Sigmoid colon (tissue), 7 donors: ENCODE results near the gene PACRG. TPM values are rescaled to one million over a fixed set of nuclear protein-coding genes. Genes with fewer than 3 reads are reported as not detected.

ENCODE experiments used
- DNase-seq: peaks from one replicate; pipeline ENCODE4 v3.0.0-alpha.2; 2019
- H3K27ac ChIP-seq, 4 donors: fragments of 200-600 bp; sonication (generic); one replicate each; pipeline ENCODE4 v1.5.1; 2016 to 2019; ENCODE audit warnings: mild to moderate bottlenecking in 1 of 4
- H3K27me3 ChIP-seq, 3 donors: fragments of 200-600 bp; sonication (generic); one replicate each; pipeline ENCODE4 v1.5.1; 2019; ENCODE audit warnings: mild to moderate bottlenecking in 1 of 3
- H3K36me3 ChIP-seq, 4 donors: fragments of 200-600 bp; sonication (generic); one replicate each; pipeline ENCODE4 v1.5.1; 2016 to 2019
- H3K4me1 ChIP-seq, 4 donors: fragments of 200-600 bp; sonication (generic); one replicate each; pipeline ENCODE4 v1.5.1; 2017 to 2019
- H3K4me3 ChIP-seq, 4 donors: fragments of 200-600 bp; sonication (generic); one replicate each; pipeline ENCODE4 v1.5.1; 2017 to 2019; ENCODE audit warnings: mild to moderate bottlenecking in 2 of 4, moderate library complexity in 1 of 4
- H3K9me3 ChIP-seq, 4 donors: fragments of 200-600 bp in 3 of 4; sonication (generic) in 3 of 4; one replicate each; pipeline versions ENCODE4 v1.5.1 to v1.6.1; 2013 to 2019
- CTCF ChIP-seq, 4 experiments: fragments of 450-650 bp in 3 of 4; fragments of 200-600 bp in 1 of 4; IDR thresholded peaks; one replicate each; pipeline ENCODE4 v1.5.1; 2016 to 2019; ENCODE audit warnings: antibody characterized with exemption in 4 of 4, mild to moderate bottlenecking in 3 of 4, moderate library complexity in 2 of 4
- EP300 ChIP-seq, 4 donors: sonication (generic); formaldehyde crosslinking; IDR thresholded peaks; one replicate each; pipeline ENCODE4 v1.6.1; 2017; ENCODE audit warnings: antibody characterized with exemption in 4 of 4
- POLR2A ChIP-seq, 2 donors: fragments of 450-650 bp; IDR thresholded peaks; one replicate each; pipeline ENCODE4 v1.6.1; 2016; ENCODE audit warnings: antibody characterized with exemption in 2 of 2, mild to moderate bottlenecking in 2 of 2, moderate library complexity in 2 of 2
- POLR2AphosphoS5 ChIP-seq, 4 donors: sonication (generic); formaldehyde crosslinking; IDR thresholded peaks; one replicate each; pipeline ENCODE4 v1.6.1; 2017; ENCODE audit warnings: antibody characterized with exemption in 4 of 4
- WGBS, 2 donors: extraction: QIAGEN DNeasy Blood & Tissue Kit; methylation state at CpG; one replicate each; pipeline ENCODE4 v1.1.7; 2013; 5-methylcytosine and 5-hydroxymethylcytosine counted together
- intact Hi-C: fragments of 100-400 bp; cut with DNase I; formaldehyde crosslinking; loops from one replicate; pipeline ENCODE4 v1.15.1; 2023
- polyA plus RNA-seq, 3 donors: library from polyadenylated mRNA; stranded (reverse); fragments of 200-250 nt; gene quantifications; one replicate each; pipeline ENCODE4 v1.2.3, GENCODE V29; 2013
- total RNA-seq, 4 donors: library from RNA; depleted of rRNA; stranded (reverse); fragments of >200 nt; gene quantifications; one replicate each; pipeline ENCODE4 v1.1.0, GENCODE V29; 2016
- donor health status: healthy with polysubstance abuse.
- donor health status: Bipolar disorder and iron deficiency.
- donor health status: healthy.

Gene PACRG
- total and polyA plus RNA-seq, 7 donors: 0.12 to 6.9 (median 0.95) TPM; not detected in 2

- H3K36me3 ChIP-seq: no peaks in the 10 kb centered on the region
- H3K27me3 ChIP-seq: no peaks in the 10 kb centered on the region
- no peak overlapping the region for H3K27ac ChIP-seq
- H3K4me1 ChIP-seq: no peaks in the 10 kb centered on the region
- 37 to 54% methylated on average over 3 of the region's 3 CpGs for WGBS, 2 donors
- intact Hi-C loops: no loop called here
- H3K9me3 ChIP-seq: no peaks in the 10 kb centered on the region
- no peak for DNase-seq
- no peak overlapping the region for H3K4me3 ChIP-seq
- no peak for TF ChIP-seq POLR2AphosphoS5 (IDR thresholded peaks at IDR 0.05)
- TF ChIP-seq POLR2A (IDR thresholded peaks at IDR 0.05): no peak
- TF ChIP-seq EP300 (IDR thresholded peaks at IDR 0.05): no peak
- no peak for TF ChIP-seq CTCF (IDR thresholded peaks at IDR 0.05)
Observed at GRCh38 chr6:162750776-162751175, 23.0 kb downstream of the PACRG start.

- H3K27ac ChIP-seq: no peak overlapping the region
- intact Hi-C loops: no loop called here
- no peaks in the 10 kb centered on the region for H3K36me3 ChIP-seq
- TF ChIP-seq POLR2AphosphoS5 (IDR thresholded peaks at IDR 0.05): no peak
- TF ChIP-seq EP300 (IDR thresholded peaks at IDR 0.05): no peak
- no peak for TF ChIP-seq CTCF (IDR thresholded peaks at IDR 0.05)
- no peak for TF ChIP-seq POLR2A (IDR thresholded peaks at IDR 0.05)
- no peaks in the 10 kb centered on the region for H3K4me1 ChIP-seq
- DNase-seq: no peak
- no peaks in the 10 kb centered on the region for H3K27me3 ChIP-seq
- no peak overlapping the region for H3K4me3 ChIP-seq
- no peaks in the 10 kb centered on the region for H3K9me3 ChIP-seq
Observed at GRCh38 chr6:162751211-162751859, 23.6 kb downstream of the PACRG start.

DNA sequence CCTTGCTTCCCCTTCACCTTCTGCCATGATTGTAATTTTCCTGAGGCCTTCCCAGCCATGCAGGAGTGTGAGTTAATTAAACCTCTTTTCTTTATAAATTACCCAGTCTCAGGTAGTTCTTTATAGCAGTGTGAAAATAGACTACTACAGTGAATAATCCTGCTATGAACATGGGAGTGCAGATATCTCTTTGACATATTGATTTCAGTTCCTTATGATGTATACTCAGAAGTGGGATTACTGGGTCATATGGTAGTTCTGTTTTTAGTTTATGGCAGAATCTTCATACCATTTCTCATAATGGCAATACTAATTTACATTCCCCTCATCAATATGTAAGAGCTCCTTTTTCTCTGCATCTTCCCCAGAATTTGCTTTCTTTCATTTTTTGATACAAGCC, 26.0 kb downstream of the PACRG start:
- no peak overlapping the region for H3K4me3 ChIP-seq
- no peaks in the 10 kb centered on the region for H3K36me3 ChIP-seq
- intact Hi-C loops: no loop called here
- DNase-seq: no peak
- no peaks in the 10 kb centered on the region for H3K9me3 ChIP-seq
- no peaks in the 10 kb centered on the region for H3K4me1 ChIP-seq
- H3K27me3 ChIP-seq: no peaks in the 10 kb centered on the region
- TF ChIP-seq CTCF (IDR thresholded peaks at IDR 0.05) (no peak), POLR2A (IDR thresholded peaks at IDR 0.05) (no peak), POLR2AphosphoS5 (IDR thresholded peaks at IDR 0.05) (no peak), EP300 (IDR thresholded peaks at IDR 0.05) (no peak)
- no peak overlapping the region for H3K27ac ChIP-seq

- no peak for DNase-seq
- H3K9me3 ChIP-seq: no peaks in the 10 kb centered on the region
- H3K27me3 ChIP-seq: no peaks in the 10 kb centered on the region
- no peak overlapping the region for H3K4me3 ChIP-seq
- H3K27ac ChIP-seq: no peak overlapping the region
- TF ChIP-seq EP300 (IDR thresholded peaks at IDR 0.05) (no peak), POLR2A (IDR thresholded peaks at IDR 0.05) (no peak), POLR2AphosphoS5 (IDR thresholded peaks at IDR 0.05) (no peak), CTCF (IDR thresholded peaks at IDR 0.05) (no peak)
- intact Hi-C loops: no loop called here
- H3K4me1 ChIP-seq: no peaks in the 10 kb centered on the region
- H3K36me3 ChIP-seq: no peaks in the 10 kb centered on the region
Observed at GRCh38 chr6:162770136-162770535, 42.4 kb downstream of the PACRG start.

- H3K4me3 ChIP-seq: no peak overlapping the region
- H3K9me3 ChIP-seq: no peaks in the 10 kb centered on the region
- no peak for TF ChIP-seq EP300 (IDR thresholded peaks at IDR 0.05)
- TF ChIP-seq POLR2A (IDR thresholded peaks at IDR 0.05): no peak
- no peak for TF ChIP-seq POLR2AphosphoS5 (IDR thresholded peaks at IDR 0.05)
- no peak for TF ChIP-seq CTCF (IDR thresholded peaks at IDR 0.05)
- H3K27me3 ChIP-seq: no peaks in the 10 kb centered on the region
- no peak for DNase-seq
- intact Hi-C loops: no loop called here
- H3K36me3 ChIP-seq: no peaks in the 10 kb centered on the region
- H3K4me1 ChIP-seq: no peaks in the 10 kb centered on the region
- WGBS, 2 donors: 83 to 88% methylated on average over 1 of the region's 1 CpG
- no peak overlapping the region for H3K27ac ChIP-seq
Observed at GRCh38 chr6:162770955-162771354, 43.2 kb downstream of the PACRG start.
